Tibial nerve (tissue), 4 donors: ENCODE measurements around the gene BLID. TPM values are rescaled to one million over a fixed set of nuclear protein-coding genes. Genes with fewer than 3 reads are reported as not detected.

Experiments used
- DNase-seq, 2 donors: peaks; one replicate each; pipeline ENCODE4 v3.0.0-alpha.2; 2019; ENCODE audit warnings: low spot score in 2 of 2
- H3K27ac ChIP-seq, 4 donors: fragments of 200-600 bp; sonication (generic) in 3 of 4; one replicate each; pipeline ENCODE4 v1.5.1; 2017 to 2019; ENCODE audit warnings: mild to moderate bottlenecking in 1 of 4
- H3K27me3 ChIP-seq, 2 donors: fragments of 200-600 bp; sonication (generic) in 1 of 2; one replicate each; pipeline versions ENCODE4 v1.5.1 to v1.6.0; 2017 to 2019
- H3K36me3 ChIP-seq, 3 donors: fragments of 200-600 bp; sonication (generic); one replicate each; pipeline ENCODE4 v1.5.1; 2018 to 2019
- H3K4me1 ChIP-seq, 4 donors: fragments of 200-600 bp; sonication (generic) in 3 of 4; one replicate each; pipeline ENCODE4 v1.5.1; 2017 to 2019
- H3K4me3 ChIP-seq, 4 donors: fragments of 200-600 bp; sonication (generic) in 3 of 4; one replicate each; pipeline ENCODE4 v1.5.1; 2017 to 2019; ENCODE audit warnings: mild to moderate bottlenecking in 1 of 4, moderate library complexity in 1 of 4
- H3K9me3 ChIP-seq, 4 donors: fragments of 200-600 bp; sonication (generic) in 3 of 4; one replicate each; pipeline ENCODE4 v1.5.1; 2017 to 2019
- CTCF ChIP-seq, 5 experiments: fragments of 200-600 bp in 3 of 5; fragments of 450-650 bp in 2 of 5; sonication (generic) in 3 of 5; IDR thresholded peaks; one replicate each; pipeline ENCODE4 v1.5.1; 2016 to 2019; ENCODE audit warnings: antibody characterized with exemption in 5 of 5, mild to moderate bottlenecking in 3 of 5, moderate library complexity in 2 of 5
- EP300 ChIP-seq, 2 donors: sonication (generic); formaldehyde crosslinking; IDR thresholded peaks; one replicate each; pipeline ENCODE4 v1.6.1; 2017; ENCODE audit warnings: antibody characterized with exemption in 2 of 2, mild to moderate bottlenecking in 1 of 2
- POLR2A ChIP-seq, 2 donors: fragments of 450-650 bp; IDR thresholded peaks; one replicate each; pipeline ENCODE4 v1.6.1; 2017; ENCODE audit warnings: antibody characterized with exemption in 2 of 2, mild to moderate bottlenecking in 2 of 2, moderate library complexity in 2 of 2
- WGBS, 2 donors: methylation state at CpG; one replicate each; pipeline ENCODE4 v1.1.5; 2018; 5-methylcytosine and 5-hydroxymethylcytosine counted together
- total RNA-seq, 4 donors: library from RNA; depleted of rRNA; stranded (reverse); fragments of >200 nt; gene quantifications; one replicate each; pipeline ENCODE4 v1.1.0, GENCODE V29; 2016

The BLID gene
- total RNA-seq, 4 donors from 2014 or later, result 1.7 to 7.0 (median 4.8) TPM

GRCh38 chr11:122112470-122113365 lies 3.3 kb downstream of the BLID start:
- TF ChIP-seq CTCF (IDR thresholded peaks at IDR 0.05), result no peak
- TF ChIP-seq EP300 (IDR thresholded peaks at IDR 0.05), result no peak
- no peak for TF ChIP-seq POLR2A (IDR thresholded peaks at IDR 0.05)
- H3K27ac ChIP-seq, result peak overlapping the region in 2 of 4 donors; percentile 25 to 82
- WGBS, 2 donors, result 57 to 67% methylated on average over 5 of the region's 5 CpGs

GRCh38 chr11:122109932-122110331 lies 6.1 kb downstream of the BLID start:
- Histone ChIP-seq H3K9me3 (no peaks in the 10 kb centered on the region), H3K36me3 (no peaks in the 10 kb centered on the region), H3K4me1 (peaks cover 0 to 29% (median 2%) of the 10 kb centered on the region in 4 donors), H3K27me3 (no peaks in the 10 kb centered on the region), H3K4me3 (no peak overlapping the region), H3K27ac (no peak overlapping the region)
- TF ChIP-seq EP300 (IDR thresholded peaks at IDR 0.05) (no peak), CTCF (IDR thresholded peaks at IDR 0.05) (no peak), POLR2A (IDR thresholded peaks at IDR 0.05) (no peak)
- no peak for DNase-seq
- 94 to 96% methylated on average over 4 of the region's 4 CpGs for WGBS, 2 donors

More at GRCh38 chr11:122112470-122113365, 3.3 kb downstream of the BLID start:
- Histone ChIP-seq H3K4me1 (peaks cover 0 to 43% (median 4%) of the 10 kb centered on the region in 4 donors), H3K36me3 (no peaks in the 10 kb centered on the region), H3K9me3 (no peaks in the 10 kb centered on the region), H3K27me3 (no peaks in the 10 kb centered on the region), H3K4me3 (no peak overlapping the region)
- no peak for DNase-seq

- H3K27ac ChIP-seq, result no peak overlapping the region
- DNase-seq, result no peak
- no peaks in the 10 kb centered on the region for H3K27me3 ChIP-seq
- no peaks in the 10 kb centered on the region for H3K9me3 ChIP-seq
- H3K4me1 ChIP-seq, result peaks cover 0 to 29% (median 7%) of the 10 kb centered on the region in 4 donors
- WGBS, 2 donors, result 85 to 97% methylated on average over 3 of the region's 3 CpGs
- H3K4me3 ChIP-seq, result no peak overlapping the region
- TF ChIP-seq POLR2A (IDR thresholded peaks at IDR 0.05), result no peak
- no peaks in the 10 kb centered on the region for H3K36me3 ChIP-seq
Observed at GRCh38 chr11:122108828-122109227, 7.2 kb downstream of the BLID start.

- Histone ChIP-seq H3K4me3 (no peak overlapping the region), H3K27me3 (no peaks in the 10 kb centered on the region), H3K4me1 (peaks cover 0 to 29% (median 7%) of the 10 kb centered on the region in 4 donors), H3K36me3 (no peaks in the 10 kb centered on the region), H3K27ac (peak overlapping the region in 1 of 4 donors; percentile 3), H3K9me3 (no peaks in the 10 kb centered on the region)
- WGBS, 2 donors, result 38 to 49% methylated on average over 3 of the region's 3 CpGs
- DNase-seq, result peak in 1 of 2 donors; percentile 52
- TF ChIP-seq EP300 (IDR thresholded peaks at IDR 0.05) (no peak), CTCF (IDR thresholded peaks at IDR 0.05) (peak; percentile 38 to 54 (median 51))
Observed at GRCh38 chr11:122108192-122108799, 7.7 kb downstream of the BLID start.

- DNase-seq, result no peak
- WGBS, 2 donors, result 68 to 80% methylated on average over 3 of the region's 3 CpGs
- no peak overlapping the region for H3K27ac ChIP-seq
- TF ChIP-seq EP300 (IDR thresholded peaks at IDR 0.05) (no peak), POLR2A (IDR thresholded peaks at IDR 0.05) (no peak), CTCF (IDR thresholded peaks at IDR 0.05) (no peak)
- no peaks in the 10 kb centered on the region for H3K9me3 ChIP-seq
- no peaks in the 10 kb centered on the region for H3K27me3 ChIP-seq
- H3K4me3 ChIP-seq, result no peak overlapping the region
- H3K4me1 ChIP-seq, result peaks cover 0 to 32% (median 7%) of the 10 kb centered on the region in 4 donors
- no peaks in the 10 kb centered on the region for H3K36me3 ChIP-seq
Observed at GRCh38 chr11:122107566-122107965, 8.4 kb downstream of the BLID start.
